WTC11 (cell line): Measurements from ENCODE around the gene CYP3A5. TPM values are rescaled to one million over a fixed set of nuclear protein-coding genes. Genes with fewer than 3 reads are reported as not detected.

Source experiments
- ATAC-seq: fragments of 200-7000 bp; cut with Tn5 transposase; 2 replicates; pipeline ENCODE4 v1.10.0; 2021; ENCODE audit warnings: mild to moderate bottlenecking, moderate library complexity
- CTCF ChIA-PET: fragments of 300-600 bp; sonication (Branson Sonifier 250); formaldehyde crosslinking; loops from one replicate; lab custom pipeline; 2021; ENCODE audit warnings: antibody characterized with exemption; lab: Charles Lee
- POLR2A ChIA-PET: fragments of 350-600 bp; sonication (Branson Sonifier 250); formaldehyde crosslinking; loops from one replicate; lab custom pipeline; 2021; ENCODE audit warnings: antibody characterized with exemption; lab: Charles Lee
- DNase-seq: peaks from one replicate; pipeline ENCODE4 v3.0.0; 2021; ENCODE audit warnings: low spot score
- H3K27ac Mint-ChIP-seq: 2 replicates; pipeline ENCODE4 v1.8.0; 2021; ENCODE audit warnings: mixed read lengths
- H3K27me3 Mint-ChIP-seq: 2 replicates; pipeline ENCODE4 v1.8.0; 2021; ENCODE audit warnings: low read depth, mild to moderate bottlenecking, moderate library complexity, mixed read lengths
- H3K36me3 Mint-ChIP-seq: 2 replicates; pipeline ENCODE4 v1.8.0; 2021; ENCODE audit warnings: mixed read lengths
- H3K4me1 Mint-ChIP-seq: 2 replicates; pipeline ENCODE4 v1.8.0; 2022; ENCODE audit warnings: mixed read lengths
- H3K4me3 Mint-ChIP-seq: 2 replicates; pipeline ENCODE4 v1.8.0; 2021; ENCODE audit warnings: mild to moderate bottlenecking, moderate library complexity, mixed read lengths
- H3K9me3 Mint-ChIP-seq: 2 replicates; pipeline ENCODE4 v1.8.0; 2021; ENCODE audit warnings: mixed read lengths
- ATF6 ChIP-seq: sonication (generic); formaldehyde crosslinking; IDR thresholded peaks from 2 replicates; pipeline ENCODE4 v1.8.1; 2023; ENCODE audit warnings: mild to moderate bottlenecking, missing genetic modification reagents
- CREM ChIP-seq: sonication (generic); formaldehyde crosslinking; IDR thresholded peaks from 2 replicates; pipeline ENCODE4 v1.8.1; 2022; ENCODE audit warnings: mild to moderate bottlenecking, missing genetic modification reagents, moderate library complexity
- CTCF ChIP-seq: fragments of 200-600 bp; IDR thresholded peaks from 2 replicates; pipeline ENCODE4 v1.8.0; 2022; ENCODE audit warnings: antibody characterized with exemption
- EMX1 ChIP-seq: fragments of 250-450 bp; sonication (Bioruptor Pico); IDR thresholded peaks from 2 replicates; pipeline ENCODE4 v1.8.0; 2021; ENCODE audit warnings: mild to moderate bottlenecking
- ETV6 ChIP-seq: sonication (generic); formaldehyde crosslinking; IDR thresholded peaks from 2 replicates; pipeline ENCODE4 v1.8.1; 2022; ENCODE audit warnings: mild to moderate bottlenecking, missing genetic modification reagents
- FOXJ3 ChIP-seq: sonication (generic); formaldehyde crosslinking; IDR thresholded peaks from 2 replicates; pipeline ENCODE4 v1.9.0; 2021; ENCODE audit warnings: missing genetic modification reagents, mild to moderate bottlenecking, borderline replicate concordance
- JAZF1 ChIP-seq: fragments of 250-450 bp; sonication (Bioruptor Pico); IDR thresholded peaks from 2 replicates; pipeline ENCODE4 v1.9.0; 2021; ENCODE audit warnings: moderate library complexity, mild to moderate bottlenecking, inconsistent platforms
- KAT7 ChIP-seq: sonication (generic); formaldehyde crosslinking; IDR thresholded peaks from 2 replicates; pipeline ENCODE4 v1.8.1; 2023; ENCODE audit warnings: missing genetic modification reagents, mild to moderate bottlenecking, borderline replicate concordance
- MAX ChIP-seq: sonication (generic); formaldehyde crosslinking; IDR thresholded peaks from 2 replicates; pipeline ENCODE4 v1.8.0; 2022; ENCODE audit warnings: mild to moderate bottlenecking, missing genetic modification reagents
- NR3C1 ChIP-seq: sonication (generic); formaldehyde crosslinking; conservative IDR thresholded peaks from 2 replicates; pipeline ENCODE4 v1.8.1; 2023; ENCODE audit warnings: low read depth, mild to moderate bottlenecking, missing genetic modification reagents
- PRDM15 ChIP-seq: sonication (generic); formaldehyde crosslinking; IDR thresholded peaks from 2 replicates; pipeline ENCODE4 v1.8.0; 2022; ENCODE audit warnings: missing genetic modification reagents
- SP1 ChIP-seq: sonication (generic); formaldehyde crosslinking; conservative IDR thresholded peaks from 2 replicates; pipeline ENCODE4 v1.8.1; 2022; ENCODE audit warnings: missing genetic modification reagents
- ZMAT4 ChIP-seq: fragments of 250-450 bp; sonication (Bioruptor Pico); IDR thresholded peaks from 2 replicates; pipeline ENCODE4 v1.9.0; 2021; ENCODE audit warnings: mild to moderate bottlenecking
- ZNF232 ChIP-seq: sonication (generic); formaldehyde crosslinking; IDR thresholded peaks from 2 replicates; pipeline ENCODE4 v1.8.0; 2022; ENCODE audit warnings: mild to moderate bottlenecking, missing genetic modification reagents
- ZNF425 ChIP-seq: fragments of 250-450 bp; sonication (Bioruptor Pico); conservative IDR thresholded peaks from 2 replicates; pipeline ENCODE4 v1.9.0; 2021; ENCODE audit warnings: mild to moderate bottlenecking
- total RNA-seq: library from RNA; stranded (reverse); gene quantifications from 3 replicates; pipeline ENCODE4 v1.2.3, GENCODE V29; 2021

CYP3A5 gene
- total RNA-seq, 1 experiment from 2014 or later, result 0.39 TPM

- TF ChIP-seq SP1 (CRISPR knock-in tag) (no peak), CREM (CRISPR knock-in tag) (no peak), ZNF232 (CRISPR knock-in tag) (no peak), ETV6 (no peak), ATF6 (no peak), NR3C1 (CRISPR knock-in tag) (no peak), CTCF (no peak), MAX (CRISPR knock-in tag) (no peak), FOXJ3 (CRISPR knock-in tag) (no peak), KAT7 (CRISPR knock-in tag) (no peak)
- peaks cover 12% of the 10 kb centered on the region for H3K27me3 Mint-ChIP-seq
- POLR2A ChIA-PET, result no interaction called here
- no peak overlapping the region for H3K27ac Mint-ChIP-seq
- H3K4me3 Mint-ChIP-seq, result no peak overlapping the region
- DNase-seq (no peak), ATAC-seq (no peak)
- no peaks in the 10 kb centered on the region for H3K4me1 Mint-ChIP-seq
- peaks cover 8% of the 10 kb centered on the region for H3K9me3 Mint-ChIP-seq
- CTCF ChIA-PET, result no interaction called here
- H3K36me3 Mint-ChIP-seq, result no peaks in the 10 kb centered on the region
Measured at GRCh38 chr7:99719996-99720769, 40.4 kb upstream of the CYP3A5 start.

GRCh38 chr7:99713995-99714570 lies 34.3 kb upstream of the CYP3A5 start:
- Mint-ChIP-seq H3K36me3 (no peaks in the 10 kb centered on the region), H3K27me3 (peaks cover 3% of the 10 kb centered on the region), H3K27ac (no peak overlapping the region), H3K9me3 (peaks cover 19% of the 10 kb centered on the region), H3K4me1 (no peaks in the 10 kb centered on the region), H3K4me3 (no peak overlapping the region)
- ATAC-seq (no peak), DNase-seq (no peak)
- TF ChIP-seq PRDM15 (CRISPR knock-in tag) (no peak), ZMAT4 (CRISPR knock-in tag) (no peak), FOXJ3 (CRISPR knock-in tag) (no peak), ZNF425 (CRISPR knock-in tag) (no peak), JAZF1 (CRISPR knock-in tag) (no peak), EMX1 (CRISPR knock-in tag) (no peak)
- ChIA-PET POLR2A (no interaction called here), CTCF (no interaction called here)
